Medulla oblongata (tissue), 1 donor: ENCODE measurements around the gene LRRC73.
"Not testable (repeated sequence)": the region's sequence is repeated elsewhere in the genome, so short reads cannot be mapped to it uniquely, and the experiment has no call there.

Experiments
- DNase-seq: peaks from one replicate; pipeline ENCODE4 v3.0.0-alpha.2; 2015; ENCODE audit errors: extremely low spot score

The LRRC73 gene

DNA sequence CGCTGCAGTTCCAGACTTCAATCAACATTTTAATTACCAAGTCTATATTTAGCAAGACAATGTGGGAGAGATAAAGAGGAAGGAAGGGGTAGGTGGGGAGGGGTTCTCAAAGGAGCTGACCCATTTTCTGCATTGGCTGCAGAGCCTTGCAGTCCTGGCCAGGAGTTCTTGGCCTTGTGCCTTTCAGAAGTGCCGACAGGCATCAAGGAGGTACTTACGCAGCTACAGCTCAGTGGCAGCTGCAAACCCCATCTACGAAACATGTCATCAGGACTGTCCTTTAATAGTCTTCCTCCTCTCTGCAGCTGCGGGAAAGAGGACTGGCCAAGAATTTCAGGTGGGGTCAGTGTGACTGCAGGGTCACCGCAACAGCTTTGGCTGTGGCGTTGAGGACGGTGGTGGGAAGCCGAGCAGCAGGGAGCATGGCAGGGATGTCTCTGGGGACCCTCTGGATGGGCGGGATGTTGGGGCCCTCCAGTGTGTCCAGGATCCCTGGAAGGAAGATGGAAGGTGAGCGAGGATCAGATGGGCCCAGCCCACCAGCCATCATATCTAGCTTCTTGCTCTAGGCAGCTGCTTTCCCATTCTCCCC, 1.8 kb upstream of the LRRC73 start:
- DNase-seq = no peak

- DNase-seq = no peak
Measured at GRCh38 chr6:43510827-43511163, 649 bp upstream of the LRRC73 start.

DNA sequence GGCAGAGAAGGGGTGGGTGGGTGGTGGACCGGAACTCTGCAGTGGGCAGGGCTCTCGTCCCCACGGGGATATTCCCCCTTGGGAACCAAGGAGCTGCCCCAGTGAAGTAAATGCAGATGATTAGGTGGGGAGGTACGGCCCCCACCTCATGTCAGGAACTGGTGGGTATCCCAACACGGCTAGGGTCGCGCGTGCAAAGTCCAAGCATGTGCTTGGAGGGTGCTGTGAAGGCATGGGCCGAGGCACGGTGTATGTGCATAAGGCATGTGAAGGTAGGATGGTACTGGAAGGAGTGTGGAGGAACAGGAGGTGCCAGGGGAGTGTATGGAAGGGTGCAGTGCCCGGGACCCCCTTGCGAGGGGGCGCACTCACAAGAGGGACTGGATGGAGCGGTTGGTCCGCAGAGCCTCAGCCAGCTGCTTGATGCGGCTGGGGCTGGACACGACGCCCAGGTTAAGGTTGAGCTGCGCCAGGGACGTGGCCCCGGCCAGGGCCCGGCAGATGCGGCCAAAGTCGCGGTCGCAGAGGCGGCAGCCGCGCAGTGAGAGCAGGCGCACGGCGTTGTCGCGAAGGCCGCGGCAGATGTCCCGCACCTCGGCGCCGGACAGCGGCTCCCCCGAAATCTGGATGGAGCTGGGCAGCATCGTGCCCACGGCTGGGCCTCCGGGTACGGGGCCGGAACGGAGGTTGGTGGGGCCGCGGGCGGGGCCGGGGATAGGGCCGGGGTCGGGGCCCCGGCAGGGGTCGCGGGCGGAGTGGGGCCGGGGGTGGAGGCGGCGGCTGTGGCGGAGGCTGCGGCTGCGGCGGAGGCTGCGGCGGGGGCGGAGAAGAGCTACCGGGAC, 783 bp downstream of the LRRC73 start:
- DNase-seq = no peak

- no peak for DNase-seq
Measured at GRCh38 chr6:43508481-43509141, 1.5 kb downstream of the LRRC73 start.

- DNase-seq = peak; percentile 89
Measured at GRCh38 chr6:43506667-43507471, 3.3 kb downstream of the LRRC73 start.

DNA sequence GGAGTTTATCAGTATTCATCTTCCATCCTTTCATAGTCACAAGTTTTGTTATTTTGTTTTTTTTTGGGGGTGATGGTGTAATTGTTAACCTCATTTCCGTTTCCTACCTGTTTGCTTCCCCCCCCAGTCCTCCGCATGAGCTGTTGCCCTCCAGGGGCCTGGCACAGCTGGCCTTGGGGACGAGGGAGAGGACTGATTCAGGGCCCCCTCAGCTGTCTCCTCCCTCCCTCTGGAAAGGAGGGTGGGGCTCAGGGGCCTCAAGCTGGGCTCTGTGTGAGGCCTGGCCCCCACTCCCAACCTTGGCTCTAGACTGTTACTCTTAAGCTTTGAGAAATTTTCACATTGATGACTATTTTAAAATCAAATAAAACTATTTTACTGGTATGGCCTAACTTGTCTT, 4.0 kb downstream of the LRRC73 start:
- no peak for DNase-seq

GRCh38 chr6:43505718-43506117, 4.4 kb downstream of the LRRC73 start:
- peak; percentile 1 for DNase-seq

GRCh38 chr6:43504756-43505593, 5.2 kb downstream of the LRRC73 start:
- no peak for DNase-seq

GRCh38 chr6:43503443-43503842, 6.7 kb downstream of the LRRC73 start:
- no peak for DNase-seq

DNA sequence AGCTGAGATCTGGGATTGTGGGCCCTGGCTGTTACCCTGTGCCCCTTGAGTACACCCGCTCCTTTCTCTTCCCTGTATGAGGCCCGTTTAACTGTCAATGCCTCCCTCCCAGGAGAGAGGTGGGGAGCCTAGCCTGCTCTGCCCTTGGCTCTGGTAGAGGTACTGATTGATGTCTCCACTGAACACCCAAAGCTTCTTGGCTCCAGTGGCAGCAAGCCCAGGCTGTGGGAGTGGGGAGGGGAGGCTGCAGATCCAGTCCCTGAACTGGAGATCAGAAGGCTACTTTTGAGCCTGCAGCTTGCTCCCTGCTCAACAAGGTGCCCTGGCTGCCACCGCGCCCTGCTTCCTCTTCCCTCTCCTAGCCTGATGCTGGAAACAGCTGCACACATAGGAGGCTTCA, 7.5 kb downstream of the LRRC73 start:
- DNase-seq = peak; percentile 56

GRCh38 chr6:43500921-43501320, 9.2 kb downstream of the LRRC73 start:
- no peak for DNase-seq

GRCh38 chr6:43499028-43499815, 10.9 kb downstream of the LRRC73 start:
- no peak for DNase-seq

DNA sequence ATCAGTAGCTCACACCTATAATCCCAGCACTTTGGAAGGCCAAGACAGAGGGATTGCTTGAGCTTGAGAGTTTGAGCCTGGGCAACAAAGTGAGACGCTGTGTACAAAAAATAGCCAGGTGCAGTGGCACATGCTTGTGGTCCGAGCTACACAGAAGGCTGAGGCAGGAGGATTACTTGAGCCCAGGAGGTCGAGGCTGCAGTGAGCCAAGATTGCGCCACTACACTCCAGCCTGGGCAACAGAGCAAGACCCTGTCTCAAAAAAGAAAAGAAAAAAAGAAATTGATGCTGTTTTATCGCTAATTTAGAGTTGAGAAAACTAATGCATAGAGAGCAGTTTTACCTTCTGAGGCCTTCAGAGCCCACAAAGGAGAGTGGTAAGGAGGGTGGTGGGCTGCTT, 11.9 kb downstream of the LRRC73 start:
- DNase-seq = not testable (repeated sequence)

GRCh38 chr6:43497689-43498088, 12.5 kb downstream of the LRRC73 start:
- no peak for DNase-seq

DNA sequence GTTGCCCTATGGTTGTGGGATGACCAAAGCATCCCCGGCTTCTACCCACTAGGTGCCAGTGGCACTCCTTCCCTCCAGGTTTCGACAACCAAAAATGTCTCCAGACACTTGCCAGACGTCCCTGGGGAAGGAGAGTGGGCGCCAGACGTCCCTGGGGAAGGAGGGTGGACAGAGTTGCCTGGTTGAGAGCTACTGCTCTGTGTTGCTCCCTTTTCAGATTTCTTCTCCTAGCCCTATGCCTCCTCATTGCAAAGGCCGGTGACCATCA, 13.1 kb downstream of the LRRC73 start:
- DNase-seq = no peak

GRCh38 chr6:43496370-43497128, 13.6 kb downstream of the LRRC73 start:
- DNase-seq = peak; percentile 36

- DNase-seq = no peak
Measured at GRCh38 chr6:43495409-43495941, 14.7 kb downstream of the LRRC73 start.

DNA sequence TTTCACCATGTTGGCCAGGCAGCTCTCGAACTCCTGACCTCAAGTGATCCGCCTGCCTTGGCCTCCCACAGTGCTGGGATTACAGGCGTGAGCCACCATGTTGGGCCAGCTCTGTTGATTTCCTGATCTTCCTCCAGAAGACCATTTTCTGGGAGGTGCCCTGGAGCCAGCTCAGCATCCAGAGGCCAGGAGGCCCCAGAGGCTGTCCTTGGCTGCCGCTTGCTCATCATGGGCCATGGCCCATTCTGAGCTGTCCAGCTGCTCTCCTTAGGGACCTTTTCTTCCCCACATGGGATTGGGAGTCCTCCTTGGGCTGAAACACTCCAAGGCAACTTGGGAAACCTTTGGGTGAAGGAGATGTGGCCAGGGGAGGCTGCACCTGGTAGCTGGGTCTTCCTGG, 15.4 kb downstream of the LRRC73 start:
- DNase-seq = no peak

DNA sequence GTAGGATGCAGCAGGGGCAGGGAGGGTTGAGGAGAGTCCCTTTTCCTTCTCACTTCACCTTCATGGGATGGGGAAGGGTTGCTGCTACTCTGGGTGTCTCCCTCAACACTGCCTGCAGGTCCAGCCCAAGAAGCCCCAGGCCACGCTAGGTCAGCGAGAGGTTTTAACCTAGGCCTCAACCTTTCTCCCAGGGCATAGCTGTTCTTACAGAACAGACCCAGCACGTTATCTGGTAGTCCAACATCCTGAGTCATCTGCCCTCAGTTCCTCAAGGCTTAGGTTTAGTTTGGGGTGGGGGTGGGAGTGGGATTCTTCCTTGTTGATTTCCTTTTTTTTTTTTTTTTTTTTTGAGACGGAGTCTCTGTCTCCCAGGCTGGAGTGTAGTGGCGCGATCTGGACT, 15.8 kb downstream of the LRRC73 start:
- no peak for DNase-seq

DNA sequence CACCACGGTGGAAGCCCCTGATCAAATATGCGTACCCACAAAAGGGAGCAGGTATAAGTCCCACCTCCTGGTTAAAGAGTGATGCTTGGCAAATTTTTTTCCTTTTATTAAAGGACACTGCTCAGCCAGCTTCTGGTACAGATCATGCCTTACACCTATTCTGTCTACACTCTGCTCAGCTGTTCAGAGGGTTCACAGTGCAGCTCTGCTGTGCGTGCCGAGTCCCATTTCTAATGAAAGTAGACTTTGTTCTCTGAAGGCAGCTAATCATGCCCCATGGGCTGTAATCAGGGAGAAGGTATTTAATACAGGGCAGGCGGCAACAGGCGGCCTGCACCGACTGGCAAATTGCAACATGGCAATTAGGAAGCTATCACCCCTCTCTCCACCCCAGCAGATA, 16.3 kb downstream of the LRRC73 start:
- peak; percentile 62 for DNase-seq
